ENCODE data around the gene ARHGEF1.

Gene ARHGEF1

GRCh38 chr19:41862445-41862986 is 20.5 kb upstream of the ARHGEF1 start:
- no peak for DNase-seq (ENCODE audit: extremely low read depth, low read depth)
- TF ChIP-seq, protein P1, sequence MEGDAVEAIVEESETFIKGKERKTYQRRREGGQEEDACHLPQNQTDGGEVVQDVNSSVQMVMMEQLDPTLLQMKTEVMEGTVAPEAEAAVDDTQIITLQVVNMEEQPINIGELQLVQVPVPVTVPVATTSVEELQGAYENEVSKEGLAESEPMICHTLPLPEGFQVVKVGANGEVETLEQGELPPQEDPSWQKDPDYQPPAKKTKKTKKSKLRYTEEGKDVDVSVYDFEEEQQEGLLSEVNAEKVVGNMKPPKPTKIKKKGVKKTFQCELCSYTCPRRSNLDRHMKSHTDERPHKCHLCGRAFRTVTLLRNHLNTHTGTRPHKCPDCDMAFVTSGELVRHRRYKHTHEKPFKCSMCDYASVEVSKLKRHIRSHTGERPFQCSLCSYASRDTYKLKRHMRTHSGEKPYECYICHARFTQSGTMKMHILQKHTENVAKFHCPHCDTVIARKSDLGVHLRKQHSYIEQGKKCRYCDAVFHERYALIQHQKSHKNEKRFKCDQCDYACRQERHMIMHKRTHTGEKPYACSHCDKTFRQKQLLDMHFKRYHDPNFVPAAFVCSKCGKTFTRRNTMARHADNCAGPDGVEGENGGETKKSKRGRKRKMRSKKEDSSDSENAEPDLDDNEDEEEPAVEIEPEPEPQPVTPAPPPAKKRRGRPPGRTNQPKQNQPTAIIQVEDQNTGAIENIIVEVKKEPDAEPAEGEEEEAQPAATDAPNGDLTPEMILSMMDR (IDR thresholded peaks at IDR 0.05; ENCODE audit: low read depth, low read length) = no peak

DNA sequence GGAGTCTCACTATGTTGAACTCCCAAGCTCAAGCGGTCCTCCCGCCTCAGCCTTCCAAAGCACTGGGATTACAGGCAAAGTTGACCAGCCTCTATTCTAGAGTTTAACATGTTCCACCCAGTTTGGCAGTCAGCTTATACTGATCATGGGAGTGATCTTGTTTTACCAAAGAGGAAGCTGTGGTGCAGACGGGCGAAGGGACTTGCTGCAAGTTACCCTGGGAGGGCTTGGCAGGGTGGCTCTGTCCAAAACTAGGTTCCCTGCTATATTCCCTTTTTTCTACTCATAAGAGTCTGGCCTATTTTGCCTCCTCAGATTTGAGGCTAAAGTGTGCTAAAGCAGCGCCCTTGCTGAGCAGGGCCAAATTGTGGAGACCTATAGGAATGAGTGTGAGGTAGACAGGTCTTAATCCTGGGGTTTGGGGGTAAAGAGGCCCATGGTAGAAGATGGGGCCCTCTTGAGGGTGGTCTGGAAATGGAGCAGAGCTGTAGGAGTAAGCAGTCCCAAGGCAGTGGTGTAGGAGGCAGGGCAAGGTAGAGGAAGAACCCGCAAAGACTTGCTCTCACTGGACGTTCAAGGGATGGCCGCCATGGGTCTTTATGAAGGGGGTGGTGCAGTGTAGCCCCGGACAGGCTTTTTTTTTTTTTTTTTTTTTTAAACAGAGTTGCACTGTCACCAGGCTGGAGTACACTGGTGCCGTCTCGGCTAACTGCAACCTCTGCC is 19.6 kb upstream of the ARHGEF1 start:
- no peak for DNase-seq (ENCODE audit: extremely low read depth, low read depth)
- TF ChIP-seq, protein P1 (IDR thresholded peaks at IDR 0.05; ENCODE audit: low read depth, low read length) = no peak

DNA sequence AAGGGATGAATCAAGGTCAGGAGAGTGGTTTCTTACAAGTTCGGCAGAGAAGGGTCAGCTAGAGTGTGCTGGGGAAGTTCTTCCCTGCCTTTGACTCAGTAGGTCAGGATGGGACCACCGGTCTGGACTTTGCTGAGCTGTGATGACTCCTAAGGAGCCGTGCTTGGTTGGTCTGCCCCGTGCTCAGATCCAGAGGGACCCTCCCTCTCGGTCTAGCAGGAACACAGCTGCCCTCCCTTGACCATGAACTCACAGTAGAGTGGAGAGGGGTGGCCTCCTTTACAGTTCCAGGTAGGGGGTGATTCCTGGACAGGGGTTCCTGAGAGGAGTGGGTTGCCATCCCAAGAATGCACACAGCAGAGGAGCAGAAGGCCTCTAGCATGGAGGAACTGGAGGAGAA is 18.6 kb upstream of the ARHGEF1 start:
- no peak for DNase-seq (ENCODE audit: extremely low read depth, low read depth)
- TF ChIP-seq, protein P1 (IDR thresholded peaks at IDR 0.05; ENCODE audit: low read depth, low read length) = no peak

- no peak for DNase-seq (ENCODE audit: extremely low read depth, low read depth)
- TF ChIP-seq, protein P1 (IDR thresholded peaks at IDR 0.05; ENCODE audit: low read depth, low read length) = no peak
Observed at GRCh38 chr19:41866284-41866683, 16.7 kb upstream of the ARHGEF1 start.

GRCh38 chr19:41868120-41868988 is 14.6 kb upstream of the ARHGEF1 start:
- DNase-seq (ENCODE audit: extremely low read depth, low read depth) = no peak
- TF ChIP-seq, protein P1 (IDR thresholded peaks at IDR 0.05; ENCODE audit: low read depth, low read length) = no peak

- TF ChIP-seq, protein P1 (IDR thresholded peaks at IDR 0.05; ENCODE audit: low read depth, low read length) = no peak
- no peak for DNase-seq (ENCODE audit: extremely low read depth, low read depth)
Observed at GRCh38 chr19:41868989-41869300, 14.0 kb upstream of the ARHGEF1 start.

Data from AG09319 (cell line).